A549 (cell line): Measurements from ENCODE around the gene PNPLA8. TPM values are rescaled to one million over a fixed set of nuclear protein-coding genes. Genes with fewer than 3 reads are reported as not detected.

ENCODE experiments used
- ATAC-seq, 2 experiments: fragments of 200-7000 bp in 1 of 2; fragments of >200 bp in 1 of 2; cut with Nextera tagmentation in 1 of 2; cut with Tn5 transposase in 1 of 2; 3 replicates each; pipeline versions ENCODE4 v1.8.0 to v1.9.1; 2018 to 2020; ENCODE audit warnings: mild to moderate bottlenecking in 1 of 2, moderate library complexity in 1 of 2
- CTCF ChIA-PET: fragments of 300-600 bp; sonication (Branson Sonifier 250); formaldehyde crosslinking; extraction: SDS; loops from one replicate; lab custom pipeline; 2021; ENCODE audit warnings: antibody characterized with exemption, inconsistent platforms; lab: Yijun Ruan, JAX
- POLR2A ChIA-PET: fragments of 350-600 bp; formaldehyde crosslinking; extraction: SDS; loops from one replicate; lab custom pipeline; 2021; ENCODE audit warnings: antibody characterized with exemption, inconsistent platforms; lab: Yijun Ruan, JAX
- DNase-seq, 2 experiments: peaks; one replicate each; pipeline versions ENCODE4 v3.0.0 to v3.0.0-alpha.2; 2011 to 2016; ENCODE audit warnings: low read depth in 1 of 2, low spot score in 1 of 2
- FAIRE-seq: peaks from 2 replicates; lab custom pipeline; 2011; peaks lifted over from hg19 to GRCh38; lab: Jason Lieb, UNC
- H3K27ac ChIP-seq, 2 experiments: fragments of >200 bp; sonication (Bioruptor Twin); formaldehyde crosslinking; 3 replicates each; pipeline ENCODE4 v1.5.1; 2016 to 2017
- H3K4me1 ChIP-seq: fragments of >200 bp; sonication (Bioruptor Twin); formaldehyde crosslinking; 3 replicates; pipeline ENCODE4 v1.6.1; 2016
- H3K4me2 ChIP-seq: fragments of >200 bp; sonication (Bioruptor Twin); formaldehyde crosslinking; 3 replicates; pipeline ENCODE4 v1.6.1; 2016
- H3K4me3 ChIP-seq: fragments of >200 bp; sonication (Bioruptor Twin); formaldehyde crosslinking; 3 replicates; pipeline ENCODE4 v1.5.1; 2016
- H3K9me3 ChIP-seq: fragments of >200 bp; sonication (Bioruptor Twin); formaldehyde crosslinking; 3 replicates; pipeline ENCODE4 v1.6.1; 2016
- BHLHE40 ChIP-seq: IDR thresholded peaks from 2 replicates; pipeline ENCODE4 v1.6.1; 2012; ENCODE audit warnings: low read depth, low read length, inconsistent platforms
- CBX8 ChIP-seq: fragments of 200-600 bp; sonication (generic); IDR thresholded peaks from 2 replicates; pipeline ENCODE4 v1.6.1; 2016
- CEBPB ChIP-seq, 2 experiments: fragments of >200 bp in 1 of 2; sonication (Bioruptor Twin) in 1 of 2; formaldehyde crosslinking in 1 of 2; IDR thresholded peaks; 2 replicates each; pipeline ENCODE4 v1.6.1; 2012 to 2016
- CHD2 ChIP-seq: fragments of 150-350 bp; IDR thresholded peaks from 2 replicates; pipeline ENCODE4 v1.6.1; 2014; ENCODE audit warnings: low read length; ENCODE audit not compliant: partially characterized antibody
- CTCF ChIP-seq: fragments of >200 bp; sonication (Bioruptor Twin); formaldehyde crosslinking; IDR thresholded peaks from 3 replicates; pipeline ENCODE4 v1.5.1; 2016
- EHF ChIP-seq: fragments of 250-450 bp; sonication (Bioruptor Pico); IDR thresholded peaks from 2 replicates; pipeline ENCODE4 v1.5.0; 2020; ENCODE audit warnings: mild to moderate bottlenecking
- EP300 ChIP-seq, 2 experiments: fragments of >200 bp; sonication (Bioruptor Twin); formaldehyde crosslinking; IDR thresholded peaks; 2 replicates in 1 of 2; 3 replicates in 1 of 2; pipeline ENCODE4 v1.6.1; 2016 to 2017
- FOSL2 ChIP-seq, 2 experiments: fragments of 450-650 bp in 1 of 2; fragments of >200 bp in 1 of 2; sonication (Bioruptor Twin) in 1 of 2; formaldehyde crosslinking; IDR thresholded peaks; 2 replicates each; pipeline versions ENCODE4 v1.5.0 to v1.6.1; 2016 to 2020; ENCODE audit warnings: mild to moderate bottlenecking in 1 of 2, moderate library complexity in 1 of 2
- FOXS1 ChIP-seq: fragments of 250-450 bp; sonication (Bioruptor Pico); IDR thresholded peaks from 2 replicates; pipeline ENCODE4 v1.5.0; 2020; ENCODE audit warnings: mild to moderate bottlenecking, moderate library complexity
- HES2 ChIP-seq: fragments of >200 bp; sonication (Bioruptor Twin); formaldehyde crosslinking; IDR thresholded peaks from 2 replicates; pipeline ENCODE4 v1.6.1; 2016
- HEYL ChIP-seq: fragments of 250-450 bp; sonication (Bioruptor Pico); IDR thresholded peaks from 2 replicates; pipeline ENCODE4 v1.8.0; 2021; ENCODE audit warnings: mild to moderate bottlenecking, moderate library complexity
- HOXA7 ChIP-seq: fragments of 250-450 bp; sonication (Bioruptor Pico); IDR thresholded peaks from 2 replicates; pipeline ENCODE4 v1.5.0; 2020; ENCODE audit warnings: mild to moderate bottlenecking, moderate library complexity
- HOXB13 ChIP-seq: fragments of 250-450 bp; sonication (Bioruptor Pico); IDR thresholded peaks from 2 replicates; pipeline ENCODE4 v1.5.0; 2020; ENCODE audit warnings: low read depth, mild to moderate bottlenecking, moderate library complexity
- HOXB5 ChIP-seq: fragments of 250-450 bp; sonication (Bioruptor Pico); IDR thresholded peaks from 2 replicates; pipeline ENCODE4 v1.5.0; 2020; ENCODE audit warnings: mild to moderate bottlenecking, moderate library complexity
- KDM5A ChIP-seq: fragments of 200-600 bp; sonication (generic); IDR thresholded peaks from 2 replicates; pipeline ENCODE4 v1.6.1; 2016; ENCODE audit warnings: antibody characterized with exemption, mild to moderate bottlenecking
- MAX ChIP-seq: IDR thresholded peaks from 2 replicates; pipeline ENCODE4 v1.6.1; 2012
- MYC ChIP-seq: IDR thresholded peaks from 2 replicates; pipeline ENCODE4 v1.6.1; 2012; ENCODE audit warnings: mild to moderate bottlenecking, inconsistent platforms, low read length, improper control_type of control experiment, borderline replicate concordance
- NFE2L2 ChIP-seq: fragments of 150-350 bp; conservative IDR thresholded peaks from 2 replicates; pipeline ENCODE4 v1.6.1; 2014; ENCODE audit warnings: low read length
- PHF8 ChIP-seq: fragments of 200-600 bp; sonication (generic); IDR thresholded peaks from 2 replicates; pipeline ENCODE4 v1.6.1; 2016; ENCODE audit warnings: low read depth, mild to moderate bottlenecking, antibody characterized with exemption, moderate library complexity, borderline replicate concordance
- RAD21 ChIP-seq, 2 experiments: fragments of >200 bp in 1 of 2; sonication (Bioruptor Twin) in 1 of 2; formaldehyde crosslinking in 1 of 2; IDR thresholded peaks in 1 of 2; conservative IDR thresholded peaks in 1 of 2; 2 replicates in 1 of 2; 3 replicates in 1 of 2; pipeline ENCODE4 v1.6.1; 2012 to 2018; ENCODE audit warnings: inconsistent platforms in 1 of 2
- RCOR1 ChIP-seq: fragments of 150-350 bp; IDR thresholded peaks from 2 replicates; pipeline ENCODE4 v1.6.1; 2014; ENCODE audit warnings: antibody characterized with exemption, low read length, low read depth
- RFX5 ChIP-seq: fragments of 450-650 bp; IDR thresholded peaks from 2 replicates; pipeline ENCODE4 v1.7.1; 2014; ENCODE audit warnings: antibody characterized with exemption, mild to moderate bottlenecking, moderate library complexity
- SMC3 ChIP-seq: fragments of >200 bp; sonication (Bioruptor Twin); formaldehyde crosslinking; IDR thresholded peaks from 3 replicates; pipeline ENCODE4 v1.6.1; 2018; ENCODE audit warnings: inconsistent platforms
- TFCP2L1 ChIP-seq: fragments of 250-450 bp; sonication (Bioruptor Pico); IDR thresholded peaks from 2 replicates; pipeline ENCODE4 v1.5.0; 2021; ENCODE audit warnings: mild to moderate bottlenecking
- ZNF302 ChIP-seq: fragments of 250-450 bp; sonication (Bioruptor Pico); IDR thresholded peaks from 2 replicates; pipeline ENCODE4 v1.9.0; 2021; ENCODE audit warnings: inconsistent platforms, mild to moderate bottlenecking, moderate library complexity
- ZSCAN20 ChIP-seq: fragments of 250-450 bp; sonication (Bioruptor Pico); IDR thresholded peaks from 2 replicates; pipeline ENCODE4 v1.8.0; 2022; ENCODE audit warnings: mild to moderate bottlenecking, moderate library complexity
- WGBS: methylation state at CpG from one replicate; pipeline ENCODE4 v1.1.6; 2017; ENCODE audit errors: missing lambda C conversion rate; 5-methylcytosine and 5-hydroxymethylcytosine counted together
- polyA plus RNA-seq, 4 experiments: library from polyadenylated mRNA; depleted of rRNA in 3 of 4; stranded (reverse); fragments of >200 nt; fragmentation: RNase III in 1 of 4; extraction: RNeasy Plus Mini Kit Qiagen cat#74134 plus additional on column Dnase treatment in 1 of 4; gene quantifications; 2 replicates in 3 of 4; 3 replicates in 1 of 4; pipeline ENCODE4 v1.2.3, GENCODE V29; 2011 to 2017

PNPLA8 gene
- polyA plus RNA-seq, 2 of the 4 experiments (the other 2 are of a cell fraction): 16.1 to 29.6 TPM

- TF ChIP-seq ZNF302 (CRISPR knock-in tag) (no peak), HEYL (CRISPR knock-in tag) (no peak), HOXA7 (CRISPR knock-in tag) (no peak)
Measured at GRCh38 chr7:108455551-108455997, 70.4 kb downstream of the PNPLA8 start (continued).

- Histone ChIP-seq H3K4me1 (peaks cover 62% of the 10 kb centered on the region), H3K27ac (peak overlapping the region; percentile 90 to 96), H3K4me2 (peak overlapping the region; percentile 83), H3K9me3 (no peaks in the 10 kb centered on the region), H3K4me3 (peak overlapping the region; percentile 76)
- ATAC-seq (peak; percentile 51 to 62), DNase-seq (peak; percentile 61 to 64), FAIRE-seq (no peak)
- WGBS: 2% methylated on average over 13 of the region's 72 CpGs
- TF ChIP-seq TFCP2L1 (CRISPR knock-in tag) (no peak), FOXS1 (no peak), CHD2 (no peak), CBX8 (no peak), RCOR1 (no peak), CTCF (peak; percentile 19), HES2 (no peak), EP300 (IDR thresholded peaks at IDR 0.05) (no peak), MAX (0 out of 2 replicates have a peak, but pooled peaks have one; percentile 41), BHLHE40 (no peak), ZSCAN20 (no peak), SMC3 (no peak; the same call in 2 of the 3 replicates), RFX5 (no peak), KDM5A (no peak), HOXB13 (CRISPR knock-in tag) (no peak), EHF (CRISPR knock-in tag) (no peak), MYC (no peak), FOSL2 (IDR thresholded peaks at IDR 0.05) (no peak), FOSL2 (CRISPR knock-in tag; IDR thresholded peaks at IDR 0.05) (no peak), NFE2L2 (no peak), PHF8 (no peak), HOXA7 (CRISPR knock-in tag) (no peak), RAD21 (conservative IDR thresholded peaks at IDR 0.05 in 1 of 2, IDR thresholded peaks at IDR 0.05 in 1 of 2) (0 out of 5 replicates have a peak, but pooled peaks of 1 of the 2 experiments have one; percentile 15), ZNF302 (CRISPR knock-in tag) (no peak), HOXB5 (CRISPR knock-in tag) (no peak), CEBPB (IDR thresholded peaks at IDR 0.05) (no peak)
- ChIA-PET CTCF (interaction anchor here (0.8 to 3.1 kb wide), 17 partner anchors 8 to 285 kb away, joined by 3 to 19 read pairs (median 5); no protein-coding TSS in a partner anchor), POLR2A (interaction anchor here (0.5 to 2.0 kb wide), 5 partner anchors 130 to 224 kb away, joined by 3 to 5 read pairs (median 3); no protein-coding TSS in a partner anchor)
Measured at GRCh38 chr7:108454674-108455550, 71.0 kb downstream of the PNPLA8 start.
